ENCODE measurements around the gene STK16. TPM values are rescaled to one million over a fixed set of nuclear protein-coding genes. Genes with fewer than 3 reads are reported as not detected.

Gene STK16
- polyA plus RNA-seq, 2 donors, result 20.4 to 33.3 TPM

DNA sequence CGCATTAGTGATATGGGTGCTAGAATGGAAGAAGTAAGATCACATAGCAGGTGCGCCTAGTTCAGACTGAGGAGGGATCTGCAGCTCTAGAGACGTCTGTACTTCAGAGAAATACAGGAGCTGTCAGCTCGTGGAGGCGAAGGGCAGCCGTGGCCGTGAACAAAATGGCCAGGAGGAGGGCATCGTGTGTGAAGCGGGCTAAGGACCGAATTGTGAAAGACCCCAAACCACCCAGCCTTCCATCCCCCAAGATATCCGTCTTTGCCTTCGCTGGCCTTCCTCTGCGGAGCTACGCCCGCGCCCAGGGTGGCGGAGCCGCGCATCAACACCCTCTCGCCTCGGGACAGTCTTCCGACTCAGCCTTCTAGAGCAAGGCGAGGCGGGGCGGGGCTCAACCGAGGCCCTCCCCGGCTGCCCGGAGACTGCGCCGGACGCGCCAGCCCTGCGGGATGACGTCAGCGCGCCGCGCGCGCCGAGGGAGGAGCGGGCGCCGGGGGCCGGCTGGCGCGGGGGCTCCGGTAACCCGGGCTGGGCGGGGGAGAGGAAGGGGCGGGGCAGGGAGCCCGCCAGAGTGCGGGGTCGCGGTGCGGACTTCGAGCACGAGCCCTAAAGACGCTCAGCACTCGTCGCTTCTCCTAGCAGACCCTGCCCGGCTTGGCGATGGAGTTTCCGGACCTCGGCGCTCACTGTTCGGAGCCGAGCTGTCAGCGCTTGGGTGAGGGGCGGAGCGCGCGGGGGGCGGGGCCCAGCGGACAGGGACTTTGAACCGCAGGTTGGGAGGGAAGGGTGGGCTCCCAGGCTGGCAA, 38.7 kb upstream of the STK16 start, which contains the start of gene ZFAND2B:
TSS of gene ZFAND2B (plus strand) at position 455 of the 806 bp plus-strand sequence. CDS start at position 661, 206 bp downstream.
- H3K4me1 ChIP-seq (ENCODE audit: control insufficient read depth in 2 of 2, insufficient read depth in 2 of 2, low read length in 1 of 2), result peaks cover 0 to 13% of the 10 kb centered on the region in 2 donors
- peaks cover 5 to 27% of the 10 kb centered on the region in 2 donors for H3K36me3 ChIP-seq (ENCODE audit: control insufficient read depth in 2 of 2, insufficient read depth in 2 of 2, low read length in 1 of 2)
- 0 to 1% methylated on average over 47 to 76 of the region's 76 CpGs for WGBS, 2 donors
- peak within 1 kb of the TSS; percentile 71 to 75 for H3K4me3 ChIP-seq (ENCODE audit: low read depth in 1 of 2, low read length in 2 of 2)
- H3K27ac ChIP-seq (ENCODE audit: low read depth in 2 of 2, low read length in 1 of 2), result peak within 1 kb of the TSS; percentile 98
- no peaks in the 10 kb centered on the region for H3K27me3 ChIP-seq (ENCODE audit: control insufficient read depth in 1 of 2, insufficient read depth in 2 of 2, low read length in 2 of 2)
- no peaks in the 10 kb centered on the region for H3K9me3 ChIP-seq (ENCODE audit: control insufficient read depth in 2 of 2, insufficient read depth in 1 of 2, low read depth in 1 of 2, low read length in 1 of 2)

DNA sequence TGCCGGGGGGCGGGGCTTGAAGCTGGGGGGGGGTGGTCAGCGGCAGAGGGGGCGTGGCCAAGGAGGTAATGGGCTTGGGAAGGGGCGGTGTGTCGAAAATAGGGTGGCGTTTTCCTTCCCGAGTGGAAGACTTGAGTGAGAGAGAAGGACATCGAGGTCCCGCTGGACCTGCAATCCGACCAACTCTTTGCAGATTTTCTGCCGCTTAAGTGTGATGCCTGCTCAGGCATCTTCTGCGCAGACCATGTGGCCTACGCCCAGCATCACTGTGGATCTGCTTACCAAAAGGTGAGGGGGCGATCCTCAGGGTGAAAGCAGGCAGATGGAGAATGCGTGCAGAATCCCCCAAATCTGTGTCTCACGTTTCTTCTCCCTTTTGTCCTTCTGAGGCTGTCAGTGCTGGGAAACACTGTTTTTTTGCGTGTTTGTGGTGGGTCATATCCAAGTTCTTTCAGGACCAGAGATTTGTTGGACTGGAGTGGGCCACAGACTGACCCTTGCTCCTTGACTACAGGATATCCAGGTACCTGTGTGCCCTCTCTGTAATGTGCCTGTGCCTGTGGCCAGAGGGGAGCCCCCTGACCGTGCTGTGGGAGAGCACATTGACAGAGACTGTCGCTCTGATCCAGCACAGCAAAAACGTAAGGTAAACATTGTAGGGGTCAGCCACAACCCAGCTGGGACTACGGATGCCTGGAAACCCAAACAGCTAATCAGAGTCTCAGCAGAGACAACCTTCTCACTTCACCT, 38.0 kb upstream of the STK16 start:
- Histone ChIP-seq H3K27ac (ENCODE audit: low read depth in 2 of 2, low read length in 1 of 2) (peak overlapping the region; percentile 98), H3K4me1 (ENCODE audit: control insufficient read depth in 2 of 2, insufficient read depth in 2 of 2, low read length in 1 of 2) (peaks cover 0 to 13% of the 10 kb centered on the region in 2 donors), H3K9me3 (ENCODE audit: control insufficient read depth in 2 of 2, insufficient read depth in 1 of 2, low read depth in 1 of 2, low read length in 1 of 2) (no peaks in the 10 kb centered on the region), H3K27me3 (ENCODE audit: control insufficient read depth in 1 of 2, insufficient read depth in 2 of 2, low read length in 2 of 2) (no peaks in the 10 kb centered on the region), H3K4me3 (ENCODE audit: low read depth in 1 of 2, low read length in 2 of 2) (peak overlapping the region; percentile 71 to 75), H3K36me3 (ENCODE audit: control insufficient read depth in 2 of 2, insufficient read depth in 2 of 2, low read length in 1 of 2) (peaks cover 5 to 29% of the 10 kb centered on the region in 2 donors)
- WGBS, 2 donors, result 10 to 15% methylated on average over 21 to 22 of the region's 22 CpGs

DNA sequence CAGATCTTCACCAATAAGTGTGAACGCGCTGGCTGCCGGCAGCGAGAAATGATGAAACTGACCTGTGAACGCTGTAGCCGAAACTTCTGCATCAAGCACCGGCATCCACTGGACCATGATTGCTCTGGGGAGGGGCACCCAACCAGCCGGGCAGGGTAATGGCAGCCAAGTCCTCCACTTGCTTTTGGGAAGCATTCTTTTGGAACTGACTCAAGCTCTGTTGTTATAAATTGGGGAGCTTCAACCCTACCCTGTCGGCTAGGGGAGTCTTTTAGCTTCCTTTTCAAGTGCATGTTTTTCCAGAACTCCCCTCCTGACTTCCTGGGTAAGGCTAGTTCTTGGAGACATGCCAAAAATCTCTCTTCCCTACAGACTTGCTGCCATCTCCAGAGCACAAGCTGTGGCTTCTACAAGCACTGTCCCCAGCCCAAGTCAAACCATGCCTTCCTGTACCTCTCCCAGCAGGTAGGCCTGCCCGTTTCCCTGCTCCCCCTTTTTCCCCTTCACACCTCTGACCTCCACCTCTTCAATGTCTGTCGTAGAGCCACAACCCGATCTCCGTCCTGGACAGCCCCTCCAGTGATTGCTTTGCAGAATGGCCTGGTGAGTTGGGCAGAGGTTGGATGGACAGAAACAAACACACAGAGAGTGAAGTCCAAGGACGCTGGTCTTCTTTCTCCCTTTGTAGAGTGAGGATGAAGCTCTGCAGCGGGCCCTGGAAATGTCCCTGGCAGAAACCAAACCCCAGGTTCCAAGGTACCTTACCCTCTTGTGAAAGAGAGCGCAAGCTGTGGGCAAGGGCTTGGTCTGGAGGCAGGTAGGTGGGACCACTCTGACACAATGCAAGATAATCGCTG, 37.2 kb upstream of the STK16 start:
- WGBS, 2 donors, result 57 to 71% methylated on average over 17 of the region's 17 CpGs
- peaks cover 5 to 35% of the 10 kb centered on the region in 2 donors for H3K36me3 ChIP-seq (ENCODE audit: control insufficient read depth in 2 of 2, insufficient read depth in 2 of 2, low read length in 1 of 2)
- H3K9me3 ChIP-seq (ENCODE audit: control insufficient read depth in 2 of 2, insufficient read depth in 1 of 2, low read depth in 1 of 2, low read length in 1 of 2), result no peaks in the 10 kb centered on the region
- H3K4me1 ChIP-seq (ENCODE audit: control insufficient read depth in 2 of 2, insufficient read depth in 2 of 2, low read length in 1 of 2), result peaks cover 0 to 13% of the 10 kb centered on the region in 2 donors
- peak overlapping the region; percentile 98 for H3K27ac ChIP-seq (ENCODE audit: low read depth in 2 of 2, low read length in 1 of 2)
- H3K4me3 ChIP-seq (ENCODE audit: low read depth in 1 of 2, low read length in 2 of 2), result peak overlapping the region; percentile 71 to 75
- no peaks in the 10 kb centered on the region for H3K27me3 ChIP-seq (ENCODE audit: control insufficient read depth in 1 of 2, insufficient read depth in 2 of 2, low read length in 2 of 2)

GRCh38 chr2:219209236-219210195, 35.8 kb upstream of the STK16 start:
- WGBS, 2 donors, result 78 to 81% methylated on average over 18 of the region's 18 CpGs
- H3K27ac ChIP-seq (ENCODE audit: low read depth in 2 of 2, low read length in 1 of 2), result peak overlapping the region; percentile 5 to 57
- no peaks in the 10 kb centered on the region for H3K27me3 ChIP-seq (ENCODE audit: control insufficient read depth in 1 of 2, insufficient read depth in 2 of 2, low read length in 2 of 2)
- H3K36me3 ChIP-seq (ENCODE audit: control insufficient read depth in 2 of 2, insufficient read depth in 2 of 2, low read length in 1 of 2), result peaks cover 5 to 42% of the 10 kb centered on the region in 2 donors
- H3K9me3 ChIP-seq (ENCODE audit: control insufficient read depth in 2 of 2, insufficient read depth in 1 of 2, low read depth in 1 of 2, low read length in 1 of 2), result no peaks in the 10 kb centered on the region
- no peak overlapping the region for H3K4me3 ChIP-seq (ENCODE audit: low read depth in 1 of 2, low read length in 2 of 2)
- peaks cover 0 to 13% of the 10 kb centered on the region in 2 donors for H3K4me1 ChIP-seq (ENCODE audit: control insufficient read depth in 2 of 2, insufficient read depth in 2 of 2, low read length in 1 of 2)

DNA sequence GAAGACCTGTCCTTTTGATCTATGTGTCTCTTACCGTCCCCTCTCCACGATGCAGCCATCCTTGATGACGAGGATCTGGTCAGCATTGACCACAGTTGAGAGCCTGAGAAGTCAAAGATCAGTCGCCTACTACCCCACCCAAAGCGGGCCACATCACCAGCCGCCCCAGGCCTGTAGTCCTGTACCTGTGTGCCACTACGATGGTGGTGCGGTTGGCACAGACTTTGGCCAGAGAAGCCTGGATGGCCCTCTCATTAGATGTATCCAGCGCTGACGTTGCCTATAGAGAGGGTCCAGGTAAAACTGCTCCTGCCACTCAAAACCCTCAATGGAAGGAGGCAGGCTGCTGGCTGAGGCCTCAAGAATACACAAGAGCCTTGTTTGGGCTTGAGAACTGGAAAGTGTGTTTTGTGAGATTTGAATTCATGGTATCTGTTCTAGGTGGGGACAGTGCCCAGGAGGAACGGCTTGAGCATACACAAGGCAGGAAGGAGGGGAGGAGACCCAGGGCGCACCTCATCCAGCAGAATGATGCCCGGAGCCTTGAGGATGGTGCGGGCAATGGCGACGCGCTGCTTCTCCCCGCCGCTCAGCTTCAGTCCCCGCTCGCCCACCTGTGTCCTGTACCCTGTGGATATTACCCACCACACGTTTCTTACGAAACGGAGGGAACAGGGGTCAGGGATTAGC, 34.9 kb upstream of the STK16 start:
- Histone ChIP-seq H3K27ac (ENCODE audit: low read depth in 2 of 2, low read length in 1 of 2) (no peak overlapping the region), H3K36me3 (ENCODE audit: control insufficient read depth in 2 of 2, insufficient read depth in 2 of 2, low read length in 1 of 2) (peaks cover 5 to 46% of the 10 kb centered on the region in 2 donors)
- WGBS, 2 donors, result 93 to 94% methylated on average over 24 of the region's 24 CpGs

GRCh38 chr2:219210886-219211362, 34.4 kb upstream of the STK16 start:
- Histone ChIP-seq H3K27me3 (ENCODE audit: control insufficient read depth in 1 of 2, insufficient read depth in 2 of 2, low read length in 2 of 2) (no peaks in the 10 kb centered on the region), H3K36me3 (ENCODE audit: control insufficient read depth in 2 of 2, insufficient read depth in 2 of 2, low read length in 1 of 2) (peaks cover 5 to 48% of the 10 kb centered on the region in 2 donors), H3K27ac (ENCODE audit: low read depth in 2 of 2, low read length in 1 of 2) (peak overlapping the region in 1 of 2 donors; percentile 33), H3K9me3 (ENCODE audit: control insufficient read depth in 2 of 2, insufficient read depth in 1 of 2, low read depth in 1 of 2, low read length in 1 of 2) (no peaks in the 10 kb centered on the region), H3K4me1 (ENCODE audit: control insufficient read depth in 2 of 2, insufficient read depth in 2 of 2, low read length in 1 of 2) (peaks cover 0 to 13% of the 10 kb centered on the region in 2 donors), H3K4me3 (ENCODE audit: low read depth in 1 of 2, low read length in 2 of 2) (no peak overlapping the region)
- WGBS, 2 donors, result 89 to 90% methylated on average over 9 of the region's 9 CpGs

More for the DNA sequence above, 34.9 kb upstream of the STK16 start:
- H3K9me3 ChIP-seq (ENCODE audit: control insufficient read depth in 2 of 2, insufficient read depth in 1 of 2, low read depth in 1 of 2, low read length in 1 of 2), result no peaks in the 10 kb centered on the region
- H3K4me1 ChIP-seq (ENCODE audit: control insufficient read depth in 2 of 2, insufficient read depth in 2 of 2, low read length in 1 of 2), result peaks cover 0 to 13% of the 10 kb centered on the region in 2 donors
- no peaks in the 10 kb centered on the region for H3K27me3 ChIP-seq (ENCODE audit: control insufficient read depth in 1 of 2, insufficient read depth in 2 of 2, low read length in 2 of 2)
- no peak overlapping the region for H3K4me3 ChIP-seq (ENCODE audit: low read depth in 1 of 2, low read length in 2 of 2)

DNA sequence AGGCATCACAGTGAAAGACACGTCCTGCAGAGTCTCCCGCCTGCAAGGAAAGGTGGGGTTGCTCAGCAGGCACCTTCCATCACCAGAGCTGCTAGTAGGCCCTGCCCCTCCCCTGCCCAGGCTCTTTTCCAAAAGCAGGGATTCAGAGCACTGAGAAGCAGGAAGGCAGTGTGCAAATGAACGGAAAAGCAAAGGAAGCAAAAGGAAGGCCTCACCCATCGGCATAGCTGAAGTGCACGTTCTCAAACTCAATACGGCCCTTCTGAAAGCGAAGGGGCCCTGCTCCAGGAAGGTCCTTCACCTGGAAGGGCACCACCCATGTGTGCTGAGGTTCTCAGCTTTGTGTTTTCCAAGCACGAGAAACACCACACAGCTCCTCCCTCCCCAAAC, 32.3 kb upstream of the STK16 start:
- 80 to 83% methylated on average over 8 of the region's 8 CpGs for WGBS, 2 donors
- no peak overlapping the region for H3K4me3 ChIP-seq (ENCODE audit: low read depth in 1 of 2, low read length in 2 of 2)
- H3K9me3 ChIP-seq (ENCODE audit: control insufficient read depth in 2 of 2, insufficient read depth in 1 of 2, low read depth in 1 of 2, low read length in 1 of 2), result no peaks in the 10 kb centered on the region
- no peak overlapping the region for H3K27ac ChIP-seq (ENCODE audit: low read depth in 2 of 2, low read length in 1 of 2)
- H3K4me1 ChIP-seq (ENCODE audit: control insufficient read depth in 2 of 2, insufficient read depth in 2 of 2, low read length in 1 of 2), result peaks cover 0 to 5% of the 10 kb centered on the region in 2 donors
- no peaks in the 10 kb centered on the region for H3K27me3 ChIP-seq (ENCODE audit: control insufficient read depth in 1 of 2, insufficient read depth in 2 of 2, low read length in 2 of 2)
- peaks cover 5 to 53% of the 10 kb centered on the region in 2 donors for H3K36me3 ChIP-seq (ENCODE audit: control insufficient read depth in 2 of 2, insufficient read depth in 2 of 2, low read length in 1 of 2)

DNA sequence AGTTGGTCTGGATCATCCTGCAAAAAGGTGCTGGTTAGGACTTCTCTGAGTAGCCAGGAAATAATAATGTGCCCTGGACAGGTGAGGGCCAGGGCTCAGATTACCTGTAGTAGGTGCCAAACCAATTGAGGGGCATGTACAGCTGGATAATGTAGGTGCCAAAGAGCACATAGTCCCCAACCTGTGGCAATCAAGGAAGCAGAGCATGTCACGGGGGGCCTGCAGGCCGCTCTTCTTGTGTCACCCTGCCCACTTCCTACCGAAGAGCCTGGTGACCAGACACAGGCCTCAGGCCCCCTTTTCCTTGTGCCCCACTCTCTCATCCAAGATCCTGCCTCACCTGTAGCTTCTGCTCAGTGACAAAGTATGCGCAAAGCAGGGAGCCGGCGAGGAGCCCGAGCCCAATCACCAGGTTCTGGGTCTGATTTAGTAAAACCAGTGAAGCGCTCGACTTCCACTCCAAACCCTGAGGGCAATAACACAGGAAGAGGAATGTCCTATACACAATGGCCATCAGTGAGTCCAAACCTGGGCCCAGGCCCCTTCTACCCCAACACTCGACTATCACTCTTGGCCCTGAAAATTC, 31.7 kb upstream of the STK16 start:
- peaks cover 5 to 48% of the 10 kb centered on the region in 2 donors for H3K36me3 ChIP-seq (ENCODE audit: control insufficient read depth in 2 of 2, insufficient read depth in 2 of 2, low read length in 1 of 2)
- no peaks in the 10 kb centered on the region for H3K27me3 ChIP-seq (ENCODE audit: control insufficient read depth in 1 of 2, insufficient read depth in 2 of 2, low read length in 2 of 2)
- no peak overlapping the region for H3K27ac ChIP-seq (ENCODE audit: low read depth in 2 of 2, low read length in 1 of 2)
- H3K4me1 ChIP-seq (ENCODE audit: control insufficient read depth in 2 of 2, insufficient read depth in 2 of 2, low read length in 1 of 2), result peaks cover 0 to 2% of the 10 kb centered on the region in 2 donors
- no peaks in the 10 kb centered on the region for H3K9me3 ChIP-seq (ENCODE audit: control insufficient read depth in 2 of 2, insufficient read depth in 1 of 2, low read depth in 1 of 2, low read length in 1 of 2)
- H3K4me3 ChIP-seq (ENCODE audit: low read depth in 1 of 2, low read length in 2 of 2), result no peak overlapping the region
- 93 to 94% methylated on average over 10 of the region's 10 CpGs for WGBS, 2 donors
